ENCODE measurements around the gene BCL11A. TPM values are rescaled to one million over a fixed set of nuclear protein-coding genes. Genes with fewer than 3 reads are reported as not detected.
A peak's percentile ranks its signal among the peaks of the same experiment; 100 is the strongest.

Gene BCL11A
- polyA plus RNA-seq, 1 donor (not counting 4 experiments of a cell fraction or from before 2014, with no cell fraction given), result 5.0 TPM

DNA sequence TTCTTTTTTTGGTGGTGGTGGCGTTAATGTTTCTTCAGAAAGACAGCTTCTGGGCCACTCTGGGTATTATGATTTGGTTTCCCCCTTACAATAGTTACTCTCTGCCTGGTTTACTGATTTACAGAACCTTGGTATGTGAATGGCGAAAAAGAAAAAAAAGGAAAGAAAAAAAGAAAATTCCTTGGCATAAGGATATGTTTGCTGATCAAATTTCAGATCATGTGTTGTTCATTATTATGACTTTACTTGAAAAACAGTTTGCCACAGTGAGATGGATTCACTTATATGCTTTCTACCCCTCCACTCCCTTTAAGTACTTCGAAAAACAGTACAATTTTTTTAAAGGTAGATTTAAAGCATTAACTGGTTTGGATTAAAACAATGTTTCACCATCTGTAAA, 21.0 kb downstream of the BCL11A start:
- DNase-seq (ENCODE audit: low read depth, low spot score) (no peak), FAIRE-seq (no peak)
- Histone ChIP-seq H3K27me3 (ENCODE audit: control insufficient read depth, extremely low read depth, insufficient read depth, low read length) (no peaks in the 10 kb centered on the region), H2AFZ (ENCODE audit: control insufficient read depth, low read length) (no peak overlapping the region), H3K9me1 (ENCODE audit: control insufficient read depth, extremely low read depth, insufficient read depth, low read length) (no peaks in the 10 kb centered on the region), H3K4me1 (ENCODE audit: control insufficient read depth, extremely low read depth, insufficient read depth, low read length) (peaks cover 91% of the 10 kb centered on the region), H3K27ac (ENCODE audit: control insufficient read depth, insufficient read depth, low read length) (peak overlapping the region; percentile 56), H3K9me3 (ENCODE audit: control insufficient read depth, low read depth, low read length) (no peaks in the 10 kb centered on the region), H3K79me2 (ENCODE audit: control insufficient read depth, insufficient read depth, low read length) (peaks cover 43% of the 10 kb centered on the region), H3K36me3 (ENCODE audit: control insufficient read depth in 2 of 2, extremely low read depth in 1 of 2, insufficient read depth in 2 of 2, low read length in 2 of 2) (peaks cover 0 to under 1% of the 10 kb centered on the region in 2 experiments), H3K4me2 (ENCODE audit: control insufficient read depth, extremely low read depth, insufficient read depth, low read depth, low read length) (peak overlapping the region; percentile 86), H3K4me3 (ENCODE audit: control insufficient read depth in 2 of 3, extremely low read depth in 1 of 3, insufficient read depth in 2 of 3, low read depth in 1 of 3, low read length in 3 of 3) (no peak overlapping the region), H3K9ac (ENCODE audit: control insufficient read depth, extremely low read depth, insufficient read depth, low read length) (no peak overlapping the region), H4K20me1 (ENCODE audit: control insufficient read depth, extremely low read depth, insufficient read depth, low read length) (no peaks in the 10 kb centered on the region)
- dilution Hi-C loops (cut with MboI; ENCODE audit: extremely low pct_ligation_motif_present, low sequenced_read_pairs), result no loop called here
- TF ChIP-seq, protein P1, sequence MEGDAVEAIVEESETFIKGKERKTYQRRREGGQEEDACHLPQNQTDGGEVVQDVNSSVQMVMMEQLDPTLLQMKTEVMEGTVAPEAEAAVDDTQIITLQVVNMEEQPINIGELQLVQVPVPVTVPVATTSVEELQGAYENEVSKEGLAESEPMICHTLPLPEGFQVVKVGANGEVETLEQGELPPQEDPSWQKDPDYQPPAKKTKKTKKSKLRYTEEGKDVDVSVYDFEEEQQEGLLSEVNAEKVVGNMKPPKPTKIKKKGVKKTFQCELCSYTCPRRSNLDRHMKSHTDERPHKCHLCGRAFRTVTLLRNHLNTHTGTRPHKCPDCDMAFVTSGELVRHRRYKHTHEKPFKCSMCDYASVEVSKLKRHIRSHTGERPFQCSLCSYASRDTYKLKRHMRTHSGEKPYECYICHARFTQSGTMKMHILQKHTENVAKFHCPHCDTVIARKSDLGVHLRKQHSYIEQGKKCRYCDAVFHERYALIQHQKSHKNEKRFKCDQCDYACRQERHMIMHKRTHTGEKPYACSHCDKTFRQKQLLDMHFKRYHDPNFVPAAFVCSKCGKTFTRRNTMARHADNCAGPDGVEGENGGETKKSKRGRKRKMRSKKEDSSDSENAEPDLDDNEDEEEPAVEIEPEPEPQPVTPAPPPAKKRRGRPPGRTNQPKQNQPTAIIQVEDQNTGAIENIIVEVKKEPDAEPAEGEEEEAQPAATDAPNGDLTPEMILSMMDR (optimal IDR thresholded peaks at IDR 0.05 in 1 of 3, IDR thresholded peaks at IDR 0.05 in 1 of 3, conservative IDR thresholded peaks at IDR 0.05 in 1 of 3; ENCODE audit: extremely low read depth in 1 of 3, insufficient read depth in 2 of 3, low read length in 3 of 3), result no peak
- TF ChIP-seq EZH2 (IDR thresholded peaks at IDR 0.05; ENCODE audit: low read length), result no peak

DNA sequence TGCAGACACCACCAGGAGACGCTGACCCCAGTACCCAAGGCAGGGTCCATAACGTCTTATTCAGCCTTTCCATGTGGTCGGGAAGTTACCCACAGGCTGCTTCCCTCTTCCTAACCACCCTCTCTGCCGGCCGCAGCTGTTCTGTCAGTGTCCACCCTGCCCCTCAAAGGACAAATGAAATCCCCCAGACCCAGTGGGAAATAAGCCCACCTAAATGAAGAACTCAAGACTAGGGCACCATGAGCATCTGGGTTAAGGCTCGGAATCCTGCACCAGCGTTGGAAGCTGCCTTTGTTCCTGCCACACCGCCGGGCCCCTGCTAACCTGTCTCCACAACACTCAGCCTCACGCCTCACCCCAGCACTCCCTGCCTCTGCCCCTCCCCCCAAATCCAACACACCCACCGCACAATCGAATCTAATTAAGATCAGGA, 21.7 kb downstream of the BCL11A start:
- Histone ChIP-seq H3K9ac (ENCODE audit: control insufficient read depth, extremely low read depth, insufficient read depth, low read length) (peak overlapping the region; percentile 65), H3K4me1 (ENCODE audit: control insufficient read depth, extremely low read depth, insufficient read depth, low read length) (peaks cover 90% of the 10 kb centered on the region)

More for the DNA sequence above, 21.7 kb downstream of the BCL11A start:
- Histone ChIP-seq H3K36me3 (ENCODE audit: control insufficient read depth in 2 of 2, extremely low read depth in 1 of 2, insufficient read depth in 2 of 2, low read length in 2 of 2) (peaks cover 0 to 3% of the 10 kb centered on the region in 2 experiments), H2AFZ (ENCODE audit: control insufficient read depth, low read length) (peak overlapping the region; percentile 80), H4K20me1 (ENCODE audit: control insufficient read depth, extremely low read depth, insufficient read depth, low read length) (no peaks in the 10 kb centered on the region), H3K9me3 (ENCODE audit: control insufficient read depth, low read depth, low read length) (no peaks in the 10 kb centered on the region), H3K79me2 (ENCODE audit: control insufficient read depth, insufficient read depth, low read length) (peaks cover 43% of the 10 kb centered on the region), H3K27ac (ENCODE audit: control insufficient read depth, insufficient read depth, low read length) (peak overlapping the region; percentile 76), H3K4me2 (ENCODE audit: control insufficient read depth, extremely low read depth, insufficient read depth, low read depth, low read length) (peak overlapping the region; percentile 86), H3K4me3 (ENCODE audit: control insufficient read depth in 2 of 3, extremely low read depth in 1 of 3, insufficient read depth in 2 of 3, low read depth in 1 of 3, low read length in 3 of 3) (peak overlapping the region in 2 of 3 experiments; percentile 60 to 66), H3K27me3 (ENCODE audit: control insufficient read depth, extremely low read depth, insufficient read depth, low read length) (no peaks in the 10 kb centered on the region), H3K9me1 (ENCODE audit: control insufficient read depth, extremely low read depth, insufficient read depth, low read length) (no peaks in the 10 kb centered on the region)
- DNase-seq (ENCODE audit: low read depth, low spot score), result no peak
- FAIRE-seq, result peak; percentile 17
- dilution Hi-C loops (cut with MboI; ENCODE audit: extremely low pct_ligation_motif_present, low sequenced_read_pairs), result no loop called here
- TF ChIP-seq EZH2 (IDR thresholded peaks at IDR 0.05; ENCODE audit: low read length), result no peak
- TF ChIP-seq, protein P1 (optimal IDR thresholded peaks at IDR 0.05 in 1 of 3, IDR thresholded peaks at IDR 0.05 in 1 of 3, conservative IDR thresholded peaks at IDR 0.05 in 1 of 3; ENCODE audit: extremely low read depth in 1 of 3, insufficient read depth in 2 of 3, low read length in 3 of 3), result no peak

Data from keratinocyte (primary cell).